ENCODE data around the gene PPP1CC. TPM values are rescaled to one million over a fixed set of nuclear protein-coding genes. Genes with fewer than 3 reads are reported as not detected.

The PPP1CC gene
- total RNA-seq, 1 donor from 2014 or later: 39.8 TPM

GRCh38 chr12:110693731-110694130 lies 49.0 kb downstream of the PPP1CC start:
- H3K9me3 ChIP-seq: no peaks in the 10 kb centered on the region
- H3K27ac ChIP-seq: no peak overlapping the region
- no peaks in the 10 kb centered on the region for H3K27me3 ChIP-seq
- no peak for TF ChIP-seq CTCF (IDR thresholded peaks at IDR 0.05)
- intact Hi-C loops (cut with DNase I): no loop called here
- DNase-seq (ENCODE audit: low spot score in 2 of 2): no peak
- H3K4me1 ChIP-seq: peaks cover 0 to 9% of the 10 kb centered on the region in 2 donors
- no peak overlapping the region for H3K4me3 ChIP-seq
- H3K36me3 ChIP-seq: no peaks in the 10 kb centered on the region

GRCh38 chr12:110690127-110690430 lies 52.6 kb downstream of the PPP1CC start:
- peak overlapping the region; percentile 66 for H3K27ac ChIP-seq
- no peaks in the 10 kb centered on the region for H3K27me3 ChIP-seq
- TF ChIP-seq CTCF (IDR thresholded peaks at IDR 0.05): no peak
- H3K36me3 ChIP-seq: no peaks in the 10 kb centered on the region
- H3K4me1 ChIP-seq: peaks cover 0 to 12% of the 10 kb centered on the region in 2 donors
- H3K4me3 ChIP-seq: peak overlapping the region in 1 of 2 donors; percentile 87
- DNase-seq (ENCODE audit: low spot score in 2 of 2): no peak
- intact Hi-C loops (cut with DNase I): no loop called here
- no peaks in the 10 kb centered on the region for H3K9me3 ChIP-seq

- peak in 1 of 2 donors; percentile 71 for DNase-seq (ENCODE audit: low spot score in 2 of 2)
- TF ChIP-seq CTCF (IDR thresholded peaks at IDR 0.05): no peak
- Histone ChIP-seq H3K27ac (peak overlapping the region; percentile 66), H3K4me1 (peaks cover 0 to 12% of the 10 kb centered on the region in 2 donors), H3K9me3 (no peaks in the 10 kb centered on the region), H3K4me3 (peak overlapping the region; percentile 73 to 87), H3K27me3 (no peaks in the 10 kb centered on the region), H3K36me3 (no peaks in the 10 kb centered on the region)
- intact Hi-C loops (cut with DNase I): loop anchor here (10.0 kb wide), 1 partner anchor 195 kb away; no protein-coding TSS in a partner anchor
Observed at GRCh38 chr12:110689281-110690126, 53.2 kb downstream of the PPP1CC start.

- H3K9me3 ChIP-seq: no peaks in the 10 kb centered on the region
- TF ChIP-seq CTCF (IDR thresholded peaks at IDR 0.05): no peak
- H3K4me1 ChIP-seq: peaks cover 0 to 12% of the 10 kb centered on the region in 2 donors
- intact Hi-C loops (cut with DNase I): loop anchor here (10.0 kb wide), 1 partner anchor 196 kb away; no protein-coding TSS in a partner anchor
- no peaks in the 10 kb centered on the region for H3K27me3 ChIP-seq
- peak in 1 of 2 donors; percentile 75 for DNase-seq (ENCODE audit: low spot score in 2 of 2)
- H3K4me3 ChIP-seq: peak within 1 kb of the TSS; percentile 73 to 87
- H3K36me3 ChIP-seq: no peaks in the 10 kb centered on the region
- H3K27ac ChIP-seq: peak within 1 kb of the TSS; percentile 66
Observed at GRCh38 chr12:110688446-110689280, 54.0 kb downstream of the PPP1CC start, which contains the start of gene HVCN1. HVCN1 (minus strand) TSS chr12:110689115; CDS start chr12:110683245, 5,870 bp downstream.

DNA sequence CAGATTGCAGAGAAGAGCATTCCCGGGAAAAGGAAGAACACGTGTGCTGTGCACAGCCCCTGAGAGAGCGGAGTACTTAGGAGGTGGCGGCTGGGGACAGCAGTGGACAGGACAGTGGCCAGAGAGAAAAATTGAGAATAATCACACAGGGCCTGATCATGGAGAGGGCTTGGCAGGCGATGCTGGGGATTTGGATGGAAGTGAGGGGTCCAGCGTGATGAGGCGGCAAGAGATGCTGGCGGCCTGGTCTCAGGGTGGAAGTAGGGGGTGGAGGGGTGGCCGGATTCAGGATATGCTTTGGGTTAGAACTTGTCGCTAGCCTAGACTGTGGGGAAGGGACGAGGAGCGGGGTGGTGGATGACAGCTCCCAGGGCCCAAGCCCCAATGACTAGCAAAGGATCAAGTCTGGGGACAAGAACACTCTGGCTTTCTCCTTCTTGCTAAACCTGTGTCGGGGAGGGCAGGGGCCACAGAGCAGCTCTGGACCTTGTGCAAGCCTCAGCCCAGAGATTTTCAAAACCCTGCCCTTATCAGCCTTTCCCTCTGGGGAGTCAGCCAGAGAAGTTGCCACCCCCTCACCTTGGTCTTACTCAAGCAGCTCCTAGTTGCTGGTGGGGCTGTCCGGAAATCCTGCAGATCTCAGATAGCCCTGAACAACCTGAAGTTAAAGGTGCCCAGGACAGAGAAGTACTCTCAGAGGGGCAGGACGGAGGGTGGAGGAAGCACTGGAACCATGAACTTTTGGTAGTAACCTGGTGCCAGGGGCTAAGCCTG lies 55.1 kb downstream of the PPP1CC start:
- H3K36me3 ChIP-seq: no peaks in the 10 kb centered on the region
- no peak for DNase-seq (ENCODE audit: low spot score in 2 of 2)
- no peak overlapping the region for H3K27ac ChIP-seq
- peaks cover 0 to 12% of the 10 kb centered on the region in 2 donors for H3K4me1 ChIP-seq
- no peaks in the 10 kb centered on the region for H3K9me3 ChIP-seq
- no peaks in the 10 kb centered on the region for H3K27me3 ChIP-seq
- peak overlapping the region in 1 of 2 donors; percentile 87 for H3K4me3 ChIP-seq
- no peak for TF ChIP-seq CTCF (IDR thresholded peaks at IDR 0.05)
- intact Hi-C loops (cut with DNase I): loop anchor here (10.0 kb wide), 1 partner anchor 197 kb away; no protein-coding TSS in a partner anchor
